Measurements from ENCODE around the gene ZBTB3.

ZBTB3 gene

GRCh38 chr11:62786318-62787004 lies 32.5 kb upstream of the ZBTB3 start:
- H3K4me3 ChIP-seq (ENCODE audit: low read depth, low read length), result peak overlapping the region; percentile 87
- H3K9me3 ChIP-seq (ENCODE audit: control insufficient read depth, insufficient read depth, low read depth, low read length), result no peaks in the 10 kb centered on the region
- ChIA-PET POLR2A (interaction anchor here (0.6 to 5.6 kb wide), 30 partner anchors 11 to 247 kb away, joined by 3 to 54 read pairs (median 6); partner anchors contain the start of genes B3GAT3, C11orf98, CSKMT and HNRNPUL2), CTCF (interaction anchor here (0.6 to 3.2 kb wide), 43 partner anchors 9 to 1445 kb away, joined by 3 to 45 read pairs (median 4); partner anchors contain the start of genes C11orf98, HNRNPUL2, STX5 and TAF6L)
- no peaks in the 10 kb centered on the region for H3K4me1 ChIP-seq (ENCODE audit: control insufficient read depth, insufficient read depth, low read length)
- peaks cover 0 to 50% of the 10 kb centered on the region in 2 experiments; a peak in 1 of 3 replicates for H3K36me3 ChIP-seq (ENCODE audit: control insufficient read depth in 2 of 2, insufficient read depth in 1 of 2, low read length in 2 of 2)
- peak overlapping the region; percentile 76 for H3K27ac ChIP-seq (ENCODE audit: extremely low read depth, low read depth, low read length)
- TF ChIP-seq ZNF391 (tag by site-specific recombination; IDR thresholded peaks at IDR 0.05; ENCODE audit: borderline replicate concordance, low read depth) (0 out of 2 replicates have a peak, but pooled peaks have one; percentile 31), CTCF (tag by site-specific recombination; IDR thresholded peaks at IDR 0.05) (peak; percentile 96), BCL11A (tag by site-specific recombination; IDR thresholded peaks at IDR 0.05; ENCODE audit: low read depth) (peak; percentile 66; the same call in 1 of the 2 replicates), TRIM28 (IDR thresholded peaks at IDR 0.05; ENCODE audit: borderline replicate concordance, low read length) (no peak), FEZF1 (tag by site-specific recombination; IDR thresholded peaks at IDR 0.05) (no peak), ZSCAN5A (tag by site-specific recombination; IDR thresholded peaks at IDR 0.05) (no peak), ZNF223 (tag by site-specific recombination; IDR thresholded peaks at IDR 0.05) (peak; percentile 98), ZFHX2 (tag by site-specific recombination; conservative IDR thresholded peaks at IDR 0.05) (peak; percentile 40), ZBTB20 (tag by site-specific recombination; IDR thresholded peaks at IDR 0.05) (peak; percentile 67), ZNF157 (tag by site-specific recombination; IDR thresholded peaks at IDR 0.05) (no peak), ZNF449 (tag by site-specific recombination; IDR thresholded peaks at IDR 0.05) (peak; percentile 91), EGR2 (tag by site-specific recombination; IDR thresholded peaks at IDR 0.05; ENCODE audit: low read depth) (0 out of 2 replicates have a peak, but pooled peaks have one; percentile 23), ZNF335 (tag by site-specific recombination; conservative IDR thresholded peaks at IDR 0.05) (peak; percentile 86), ZEB2 (tag by site-specific recombination; IDR thresholded peaks at IDR 0.05) (peak; percentile 84), ZNF341 (tag by site-specific recombination; IDR thresholded peaks at IDR 0.05; ENCODE audit: low read depth) (peak; percentile 89), GLIS1 (tag by site-specific recombination; IDR thresholded peaks at IDR 0.05) (no peak), ZNF561 (tag by site-specific recombination; IDR thresholded peaks at IDR 0.05; ENCODE audit: borderline replicate concordance) (no peak), ZFP37 (tag by site-specific recombination; IDR thresholded peaks at IDR 0.05) (peak; percentile 51; the same call in 1 of the 2 replicates), BCL11B (tag by site-specific recombination; IDR thresholded peaks at IDR 0.05; ENCODE audit: low read depth) (peak; percentile 84), SCRT2 (tag by site-specific recombination; IDR thresholded peaks at IDR 0.05) (peak; percentile 47), ZNF660 (tag by site-specific recombination; IDR thresholded peaks at IDR 0.05) (peak; percentile 64), SP2 (tag by site-specific recombination; IDR thresholded peaks at IDR 0.05) (peak; percentile 21), GLIS2 (tag by site-specific recombination; IDR thresholded peaks at IDR 0.05) (peak; percentile 73)
- TF ChIP-seq, protein P1, sequence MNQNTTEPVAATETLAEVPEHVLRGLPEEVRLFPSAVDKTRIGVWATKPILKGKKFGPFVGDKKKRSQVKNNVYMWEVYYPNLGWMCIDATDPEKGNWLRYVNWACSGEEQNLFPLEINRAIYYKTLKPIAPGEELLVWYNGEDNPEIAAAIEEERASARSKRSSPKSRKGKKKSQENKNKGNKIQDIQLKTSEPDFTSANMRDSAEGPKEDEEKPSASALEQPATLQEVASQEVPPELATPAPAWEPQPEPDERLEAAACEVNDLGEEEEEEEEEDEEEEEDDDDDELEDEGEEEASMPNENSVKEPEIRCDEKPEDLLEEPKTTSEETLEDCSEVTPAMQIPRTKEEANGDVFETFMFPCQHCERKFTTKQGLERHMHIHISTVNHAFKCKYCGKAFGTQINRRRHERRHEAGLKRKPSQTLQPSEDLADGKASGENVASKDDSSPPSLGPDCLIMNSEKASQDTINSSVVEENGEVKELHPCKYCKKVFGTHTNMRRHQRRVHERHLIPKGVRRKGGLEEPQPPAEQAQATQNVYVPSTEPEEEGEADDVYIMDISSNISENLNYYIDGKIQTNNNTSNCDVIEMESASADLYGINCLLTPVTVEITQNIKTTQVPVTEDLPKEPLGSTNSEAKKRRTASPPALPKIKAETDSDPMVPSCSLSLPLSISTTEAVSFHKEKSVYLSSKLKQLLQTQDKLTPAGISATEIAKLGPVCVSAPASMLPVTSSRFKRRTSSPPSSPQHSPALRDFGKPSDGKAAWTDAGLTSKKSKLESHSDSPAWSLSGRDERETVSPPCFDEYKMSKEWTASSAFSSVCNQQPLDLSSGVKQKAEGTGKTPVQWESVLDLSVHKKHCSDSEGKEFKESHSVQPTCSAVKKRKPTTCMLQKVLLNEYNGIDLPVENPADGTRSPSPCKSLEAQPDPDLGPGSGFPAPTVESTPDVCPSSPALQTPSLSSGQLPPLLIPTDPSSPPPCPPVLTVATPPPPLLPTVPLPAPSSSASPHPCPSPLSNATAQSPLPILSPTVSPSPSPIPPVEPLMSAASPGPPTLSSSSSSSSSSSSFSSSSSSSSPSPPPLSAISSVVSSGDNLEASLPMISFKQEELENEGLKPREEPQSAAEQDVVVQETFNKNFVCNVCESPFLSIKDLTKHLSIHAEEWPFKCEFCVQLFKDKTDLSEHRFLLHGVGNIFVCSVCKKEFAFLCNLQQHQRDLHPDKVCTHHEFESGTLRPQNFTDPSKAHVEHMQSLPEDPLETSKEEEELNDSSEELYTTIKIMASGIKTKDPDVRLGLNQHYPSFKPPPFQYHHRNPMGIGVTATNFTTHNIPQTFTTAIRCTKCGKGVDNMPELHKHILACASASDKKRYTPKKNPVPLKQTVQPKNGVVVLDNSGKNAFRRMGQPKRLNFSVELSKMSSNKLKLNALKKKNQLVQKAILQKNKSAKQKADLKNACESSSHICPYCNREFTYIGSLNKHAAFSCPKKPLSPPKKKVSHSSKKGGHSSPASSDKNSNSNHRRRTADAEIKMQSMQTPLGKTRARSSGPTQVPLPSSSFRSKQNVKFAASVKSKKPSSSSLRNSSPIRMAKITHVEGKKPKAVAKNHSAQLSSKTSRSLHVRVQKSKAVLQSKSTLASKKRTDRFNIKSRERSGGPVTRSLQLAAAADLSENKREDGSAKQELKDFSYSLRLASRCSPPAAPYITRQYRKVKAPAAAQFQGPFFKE (tag by site-specific recombination; IDR thresholded peaks at IDR 0.05; ENCODE audit: borderline replicate concordance), result no peak
- TF ChIP-seq, protein P2, sequence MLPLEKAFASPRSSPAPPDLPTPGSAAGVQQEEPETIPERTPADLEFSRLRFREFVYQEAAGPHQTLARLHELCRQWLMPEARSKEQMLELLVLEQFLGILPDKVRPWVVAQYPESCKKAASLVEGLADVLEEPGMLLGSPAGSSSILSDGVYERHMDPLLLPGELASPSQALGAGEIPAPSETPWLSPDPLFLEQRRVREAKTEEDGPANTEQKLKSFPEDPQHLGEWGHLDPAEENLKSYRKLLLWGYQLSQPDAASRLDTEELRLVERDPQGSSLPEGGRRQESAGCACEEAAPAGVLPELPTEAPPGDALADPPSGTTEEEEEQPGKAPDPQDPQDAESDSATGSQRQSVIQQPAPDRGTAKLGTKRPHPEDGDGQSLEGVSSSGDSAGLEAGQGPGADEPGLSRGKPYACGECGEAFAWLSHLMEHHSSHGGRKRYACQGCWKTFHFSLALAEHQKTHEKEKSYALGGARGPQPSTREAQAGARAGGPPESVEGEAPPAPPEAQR (tag by site-specific recombination; IDR thresholded peaks at IDR 0.05), result no peak

Data from HEK293 (cell line).